Stimulated activated CD4-positive, alpha-beta T cell treated with anti-CD3 and anti-CD28 coated beads, Interleukin-15, amount 100 ng/mL, for 24 hours (primary cell): Measurements from ENCODE around the gene FAM210B.
"Not testable (repeated sequence)": the region's sequence is repeated elsewhere in the genome, so short reads cannot be mapped to it uniquely, and the experiment has no call there.

Experiments
- DNase-seq: peaks from one replicate; pipeline ENCODE4 v3.0.0-alpha.2; 2020

FAM210B gene

DNA sequence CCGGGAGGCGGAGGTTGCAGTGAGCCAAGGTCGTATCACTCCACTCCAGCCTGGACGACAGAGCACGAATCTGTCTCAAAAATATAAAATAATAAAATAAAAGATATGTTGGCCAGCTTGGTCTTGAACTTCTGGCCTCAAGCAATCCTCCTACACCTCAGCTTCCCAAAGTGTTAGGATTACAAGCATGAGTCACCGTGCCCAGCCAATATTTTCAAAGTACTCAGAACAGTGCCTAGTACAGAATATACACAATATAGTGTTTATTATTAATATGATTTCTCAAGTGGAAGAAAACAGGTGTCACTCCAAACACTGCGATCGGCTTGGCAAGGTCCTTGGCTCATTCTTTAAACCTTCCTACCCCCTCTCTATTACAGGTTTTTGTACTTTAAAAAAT lies 3.1 kb downstream of the FAM210B start:
- DNase-seq = no peak

GRCh38 chr20:56362833-56363413 lies 4.1 kb downstream of the FAM210B start:
- DNase-seq = no peak

DNA sequence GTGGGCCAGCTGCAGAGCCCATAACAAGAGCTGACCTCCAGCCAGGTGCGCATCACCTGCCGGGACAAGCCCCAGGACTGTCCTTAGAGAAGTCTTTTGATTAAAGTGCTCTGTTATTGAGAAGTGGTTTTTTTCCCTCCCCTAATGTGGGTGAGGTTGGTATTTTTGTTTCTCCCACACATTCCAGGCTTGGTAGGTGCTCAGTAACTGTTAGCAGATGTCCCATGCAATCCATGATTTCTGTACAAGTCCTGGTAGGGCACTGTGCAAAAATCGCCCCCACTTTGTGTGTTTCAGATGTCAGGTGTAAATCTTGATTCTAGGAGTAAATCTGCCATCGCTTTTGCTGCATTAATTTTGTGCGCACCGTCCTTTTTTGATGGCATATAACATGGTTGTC lies 4.7 kb downstream of the FAM210B start:
- DNase-seq = no peak

DNA sequence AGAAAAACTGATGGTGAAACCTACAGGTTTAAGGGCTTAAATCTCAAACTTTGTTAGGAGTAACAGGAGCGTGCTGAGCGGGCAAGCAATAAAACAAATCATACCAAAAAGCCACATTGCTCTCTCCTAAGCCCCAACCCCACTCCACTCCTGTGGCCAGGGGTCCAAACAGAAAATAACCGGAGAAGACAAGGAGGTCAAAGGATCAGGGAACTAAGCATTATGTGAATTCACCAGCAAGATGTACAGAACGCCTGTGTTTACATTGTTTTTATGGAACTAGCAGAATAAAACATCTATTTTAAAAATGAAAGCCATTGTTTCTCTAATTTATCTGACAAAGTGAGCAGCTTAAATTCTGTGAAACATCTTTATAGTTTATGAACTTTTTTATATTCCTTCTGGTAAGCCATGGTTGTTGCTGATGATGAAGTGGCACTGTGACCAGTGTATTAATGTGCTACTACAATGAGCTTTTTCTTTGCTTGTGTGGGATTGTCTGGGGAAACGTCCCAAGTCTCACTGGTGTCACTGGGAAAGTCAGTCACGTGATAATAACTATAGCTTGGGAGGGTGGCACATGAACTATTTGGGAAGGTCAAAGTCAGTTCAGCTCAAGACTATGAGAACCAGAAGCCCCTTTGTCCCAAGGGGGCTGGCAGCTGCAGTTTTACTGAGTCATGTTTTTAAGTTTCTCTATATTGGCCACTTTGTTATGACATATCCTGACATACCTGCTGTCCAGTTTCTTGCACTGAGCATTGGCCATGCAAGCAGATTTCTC lies 9.8 kb downstream of the FAM210B start:
- DNase-seq = no peak

GRCh38 chr20:56369179-56369578 lies 10.4 kb downstream of the FAM210B start:
- no peak for DNase-seq

GRCh38 chr20:56371977-56372376 lies 13.2 kb downstream of the FAM210B start:
- no peak for DNase-seq

DNA sequence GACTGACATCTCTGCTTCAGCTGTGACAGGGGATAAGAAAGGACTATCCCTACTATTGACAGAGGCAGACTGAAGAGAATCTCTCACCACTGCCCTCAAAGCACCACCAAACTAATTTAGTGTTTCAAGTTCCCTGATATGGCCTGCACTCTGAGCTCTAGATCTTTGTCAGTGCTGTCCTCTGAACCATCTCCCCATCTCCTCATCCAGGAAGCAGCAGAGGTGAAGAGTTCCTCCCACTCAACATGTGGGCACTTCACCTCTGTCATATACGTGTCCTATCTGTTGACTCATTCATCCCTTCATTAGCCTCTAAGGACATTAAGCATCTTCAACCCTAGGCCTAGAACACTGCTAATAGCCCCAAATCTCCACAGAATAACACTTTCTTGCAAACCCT lies 14.1 kb downstream of the FAM210B start:
- DNase-seq = no peak

DNA sequence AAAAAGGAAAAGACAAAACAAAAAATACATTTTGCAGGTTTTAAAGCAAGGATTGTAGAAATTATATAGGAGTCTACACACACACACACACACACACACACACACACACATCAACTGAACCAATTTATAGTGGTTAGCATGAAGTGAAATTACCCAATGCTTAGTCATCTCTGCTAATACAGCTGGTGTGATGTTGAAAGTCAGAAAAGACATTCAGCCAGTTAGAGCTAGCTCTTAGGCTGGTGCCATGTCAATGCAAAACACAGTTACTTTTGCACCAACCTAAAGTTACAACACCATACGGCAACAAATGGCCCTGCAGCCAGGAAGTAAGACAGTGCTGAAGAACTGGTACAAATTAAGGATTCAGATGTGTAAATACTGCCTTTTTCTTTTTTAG lies 15.2 kb downstream of the FAM210B start:
- DNase-seq = no peak

DNA sequence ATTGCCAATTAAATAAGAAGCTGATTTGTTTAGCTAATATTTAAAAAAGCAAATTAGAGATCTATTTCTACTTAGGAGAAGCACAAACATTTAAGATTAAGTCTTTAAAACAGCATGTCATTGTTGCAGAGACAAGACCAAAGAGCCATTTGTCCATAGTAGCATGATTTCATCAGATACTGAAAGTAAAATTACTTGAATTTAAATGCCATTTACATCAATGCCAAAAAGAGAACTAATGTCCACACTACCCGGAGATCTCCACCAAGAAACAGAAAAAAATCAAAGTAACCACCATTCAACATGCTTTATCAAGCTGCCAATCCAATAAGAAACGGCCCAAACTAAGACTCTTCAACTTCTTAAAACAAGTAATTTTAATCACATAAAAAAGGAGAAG lies 17.6 kb downstream of the FAM210B start:
- DNase-seq = no peak

DNA sequence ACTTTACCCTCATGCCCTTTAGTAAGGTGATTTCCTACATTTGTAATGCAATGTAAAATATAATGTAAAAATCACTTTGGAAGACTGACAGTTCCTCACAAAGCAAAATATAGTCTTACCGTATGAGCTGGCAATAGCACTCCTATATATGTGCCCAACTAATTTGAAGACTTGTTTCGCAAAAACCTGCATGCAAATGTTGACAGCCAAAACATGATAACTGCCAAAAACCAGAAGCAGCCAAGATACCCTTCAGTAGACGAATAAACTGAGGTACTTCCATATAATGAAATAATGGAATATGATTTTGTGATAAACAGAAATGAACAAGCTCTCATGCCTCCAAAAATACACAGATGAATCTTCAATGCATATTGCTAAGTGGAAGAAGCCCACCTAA lies 19.6 kb downstream of the FAM210B start:
- DNase-seq = no peak

- no peak for DNase-seq
Observed at GRCh38 chr20:56380375-56380774, 21.6 kb downstream of the FAM210B start.

DNA sequence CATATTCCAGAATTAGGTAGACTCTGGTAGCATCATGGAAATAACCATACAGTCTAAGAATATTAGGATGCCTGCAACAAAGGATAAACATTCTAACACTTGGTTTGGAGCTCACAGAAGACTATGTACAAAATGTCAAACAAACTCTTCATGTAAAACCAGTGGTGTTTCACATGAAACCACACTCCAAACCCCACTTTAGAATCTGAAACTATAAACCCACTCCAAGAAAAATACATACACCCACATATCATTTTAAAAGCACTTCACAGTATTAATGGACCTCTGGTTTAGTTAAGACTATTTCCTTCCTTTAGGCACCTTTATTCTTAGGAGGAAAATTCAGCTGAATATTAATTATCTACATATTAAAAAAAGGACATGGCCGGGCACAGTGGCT lies 22.7 kb downstream of the FAM210B start:
- DNase-seq = no peak

DNA sequence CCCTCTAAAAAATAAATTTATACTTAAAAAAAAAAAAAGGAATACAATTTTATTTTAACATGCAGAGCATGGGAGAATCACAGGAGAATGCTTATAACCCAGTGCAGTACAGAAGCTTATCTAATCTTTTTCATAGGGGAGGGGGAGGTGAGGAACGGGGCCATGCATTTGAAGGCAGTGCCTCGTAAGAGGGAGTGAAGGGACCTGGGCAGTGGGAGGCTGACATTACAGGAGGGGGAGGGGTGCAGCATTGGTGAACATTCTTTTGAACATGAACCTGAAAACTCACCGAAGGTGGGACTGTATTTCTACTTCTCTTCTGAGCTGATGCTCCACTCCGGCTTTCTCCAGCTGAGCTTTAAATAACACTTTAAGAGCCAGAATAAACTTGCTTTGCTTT lies 23.9 kb downstream of the FAM210B start:
- no peak for DNase-seq

DNA sequence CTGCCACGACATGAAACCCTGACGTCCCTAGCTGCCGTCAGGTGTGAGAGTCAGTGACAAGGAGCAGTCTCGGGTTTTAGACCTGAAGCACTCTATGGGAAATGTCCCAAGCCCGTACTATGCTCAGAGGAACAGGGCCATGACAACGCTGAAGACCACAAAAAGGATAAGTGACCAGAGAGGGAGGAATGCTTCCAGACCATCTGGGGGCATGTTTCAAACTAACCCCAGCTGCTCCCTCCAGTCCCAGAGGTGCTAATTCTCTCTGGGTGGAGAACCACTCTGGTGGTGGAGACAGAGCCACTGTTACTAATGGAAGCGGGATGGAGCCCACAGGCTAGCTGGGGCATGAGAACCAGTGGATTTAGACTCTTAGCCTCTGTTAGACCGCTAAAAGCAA lies 24.6 kb downstream of the FAM210B start:
- DNase-seq = no peak

DNA sequence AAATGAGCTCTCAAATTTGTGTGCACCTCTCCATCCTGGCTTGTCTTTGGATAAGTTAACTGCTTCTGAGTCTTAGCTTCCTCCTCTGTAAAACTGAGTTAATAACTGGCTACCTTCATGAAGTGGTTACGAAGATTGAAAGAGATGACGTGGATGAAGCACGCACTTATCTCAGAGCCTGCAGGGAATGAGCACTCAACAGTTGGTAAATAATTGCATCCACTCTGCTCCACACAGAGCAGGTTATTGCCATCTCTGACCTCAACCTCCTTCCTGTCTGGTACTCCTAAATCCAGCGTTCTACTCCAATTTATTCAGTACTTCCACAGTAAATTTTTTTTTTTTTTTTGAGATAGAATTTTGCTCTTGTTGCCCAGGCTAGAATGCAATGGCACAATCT lies 26.4 kb downstream of the FAM210B start:
- DNase-seq = no peak

- DNase-seq = no peak
Observed at GRCh38 chr20:56386219-56386618, 27.4 kb downstream of the FAM210B start.

DNA sequence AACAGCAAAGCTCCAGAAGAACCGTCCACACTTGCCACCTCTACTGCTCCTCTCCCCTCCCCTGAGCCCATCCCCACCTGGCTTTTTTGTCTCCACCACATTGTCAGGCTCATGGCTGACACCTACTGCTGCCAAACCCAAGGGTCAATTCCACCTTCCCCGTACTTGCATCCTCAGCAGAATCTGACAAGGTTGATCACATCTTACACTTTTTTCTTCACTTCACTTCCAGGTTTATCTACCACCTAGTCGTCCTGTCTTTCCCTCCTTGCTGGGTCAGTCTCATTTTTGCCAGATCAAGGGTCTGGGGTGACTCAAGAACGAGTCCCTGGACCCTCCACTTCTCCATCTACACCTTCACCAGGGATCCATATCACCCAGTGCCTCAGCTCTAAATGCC lies 30.1 kb downstream of the FAM210B start:
- no peak for DNase-seq

DNA sequence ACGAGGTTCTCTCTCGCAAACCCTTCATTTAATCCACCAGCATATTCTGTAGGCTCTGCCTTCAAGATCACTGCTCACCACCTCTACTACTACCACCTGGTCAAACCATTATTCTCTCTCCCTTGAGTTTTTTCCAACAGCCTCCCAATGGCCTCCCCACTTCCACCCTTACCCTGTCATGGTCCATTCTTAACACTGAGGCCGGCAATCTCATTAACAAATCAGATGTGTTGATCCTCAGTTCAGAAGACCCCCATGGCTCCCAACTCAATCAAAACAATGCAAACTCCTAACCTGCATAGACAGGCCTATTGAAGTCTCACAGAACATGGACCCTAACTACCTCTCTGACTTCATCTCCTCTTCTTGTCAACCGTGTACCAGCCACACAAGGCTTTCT lies 31.0 kb downstream of the FAM210B start:
- no peak for DNase-seq

DNA sequence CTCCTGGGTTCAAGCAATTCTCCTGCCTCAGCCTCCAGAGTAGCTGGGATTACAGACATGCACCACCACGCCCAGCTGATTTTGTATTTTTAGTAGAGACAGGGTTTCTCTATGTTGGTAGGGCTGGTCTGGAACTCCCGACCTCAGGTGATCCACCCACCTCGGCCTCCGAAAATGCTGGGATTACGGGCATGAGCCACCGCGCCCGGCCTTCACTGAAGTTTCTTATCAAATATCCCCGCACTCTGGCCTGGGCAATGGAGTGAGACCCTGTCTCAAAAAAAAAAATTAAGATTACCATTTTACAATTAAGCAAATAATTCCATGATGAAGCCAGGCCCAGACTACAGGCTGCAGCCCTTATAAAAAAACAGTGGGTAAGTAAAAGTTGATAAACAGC lies 31.6 kb downstream of the FAM210B start:
- DNase-seq = not testable (repeated sequence)

GRCh38 chr20:56391037-56391436 lies 32.3 kb downstream of the FAM210B start:
- DNase-seq = no peak

DNA sequence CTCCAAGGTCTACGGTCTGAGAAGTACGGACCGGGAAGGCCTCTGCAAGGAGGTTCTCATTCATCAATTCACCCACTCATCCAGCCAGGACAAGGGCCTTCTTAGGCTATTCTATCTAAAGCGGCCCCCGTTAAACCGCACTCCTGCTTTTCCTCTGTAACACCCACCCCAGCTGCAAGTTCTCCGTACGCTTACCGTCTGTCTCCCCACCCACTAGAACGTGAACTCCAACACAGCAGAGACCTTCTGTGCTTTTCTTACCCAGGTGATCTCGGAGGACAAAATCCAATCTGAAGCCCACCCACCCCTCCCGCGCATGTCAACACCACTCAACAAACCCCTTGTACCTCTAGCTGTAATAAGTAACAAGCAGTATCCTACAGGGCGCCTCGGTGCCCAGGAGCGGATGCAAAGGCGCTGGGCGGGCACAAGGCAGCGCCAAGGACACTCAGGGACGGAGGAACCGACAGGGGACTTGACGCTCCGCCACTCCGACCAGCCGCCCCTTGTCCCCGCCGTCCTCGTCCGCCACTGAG lies 32.9 kb downstream of the FAM210B start:
- peak; percentile 9 for DNase-seq

- peak; percentile 99 for DNase-seq
Observed at GRCh38 chr20:56392132-56392880, 33.5 kb downstream of the FAM210B start, which contains the start of the genes AURKA and CSTF1. Gene AURKA (minus strand): TSS chr20:56392215. CDS start chr20:56388197, 4,018 bp downstream. Gene CSTF1 (plus strand): TSS chr20:56392645. CDS start chr20:56395553, 2,908 bp downstream.

DNA sequence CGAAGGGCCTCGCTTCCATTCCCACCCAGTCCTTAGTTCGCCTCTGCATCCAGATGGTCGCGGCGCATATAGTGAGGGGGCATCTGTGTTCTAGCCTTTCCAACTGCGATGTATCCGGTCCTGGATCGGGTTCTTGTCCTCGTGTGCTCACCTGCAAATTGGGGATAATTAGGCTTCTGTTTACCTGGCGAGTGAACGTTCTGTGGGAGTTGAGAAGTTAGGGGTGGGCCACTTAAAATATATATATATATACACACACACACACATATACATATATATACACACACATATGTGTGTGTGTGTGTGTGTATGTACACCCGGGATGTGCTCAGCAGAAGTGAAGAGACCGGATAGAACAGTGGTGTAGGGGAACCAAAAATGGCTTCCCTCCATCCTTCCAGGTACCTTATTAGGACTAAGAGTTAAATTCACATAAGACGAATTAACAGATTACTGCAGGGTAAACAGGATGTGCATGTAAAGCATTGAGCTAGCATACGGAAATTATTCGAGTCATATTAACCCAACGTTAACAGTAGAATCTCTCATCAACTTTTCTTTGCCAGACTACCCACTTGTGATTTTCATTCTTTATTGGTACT lies 34.2 kb downstream of the FAM210B start:
- DNase-seq = no peak
